GM19463 (cell line): Measurements from ENCODE around the gene QSER1.
"Not testable (repeated sequence)": the region's sequence is repeated elsewhere in the genome, so short reads cannot be mapped to it uniquely, and the experiment has no call there.

Experiments
- ATAC-seq: cut with Tn5 transposase; IDR thresholded peaks from one replicate; pipeline ENCODE4 v1.9.1; 2021; ENCODE audit warnings: mild to moderate bottlenecking, moderate library complexity; ENCODE audit not compliant: unreplicated experiment

QSER1 gene

GRCh38 chr11:32991427-32991826 lies 98.8 kb downstream of the QSER1 start:
- ATAC-seq, result no peak

- no peak for ATAC-seq
Measured at GRCh38 chr11:32991898-32992297, 99.3 kb downstream of the QSER1 start.

GRCh38 chr11:33000181-33000580 lies 107.6 kb downstream of the QSER1 start:
- no peak for ATAC-seq

- ATAC-seq, result no peak
Measured at GRCh38 chr11:33001281-33001680, 108.7 kb downstream of the QSER1 start.

GRCh38 chr11:33001751-33002542 lies 109.3 kb downstream of the QSER1 start:
- no peak for ATAC-seq

- no peak for ATAC-seq
Measured at GRCh38 chr11:33005175-33005574, 112.6 kb downstream of the QSER1 start.

- ATAC-seq, result no peak
Measured at GRCh38 chr11:33006010-33006409, 113.4 kb downstream of the QSER1 start.

GRCh38 chr11:33013755-33014154 lies 121.1 kb downstream of the QSER1 start:
- ATAC-seq, result no peak

- ATAC-seq, result peak; percentile 76
Measured at GRCh38 chr11:33015621-33016551, 123.3 kb downstream of the QSER1 start, which contains the start of gene DEPDC7. Gene DEPDC7, plus strand, starts transcription at chr11:33015878. Its CDS starts 78 bp downstream, at chr11:33015956.

GRCh38 chr11:33016654-33017053 lies 124.0 kb downstream of the QSER1 start:
- no peak for ATAC-seq

GRCh38 chr11:33017478-33017877 lies 124.9 kb downstream of the QSER1 start:
- ATAC-seq, result no peak

- ATAC-seq, result no peak
Measured at GRCh38 chr11:33017965-33018364, 125.4 kb downstream of the QSER1 start.

GRCh38 chr11:33018840-33019239 lies 126.2 kb downstream of the QSER1 start:
- ATAC-seq, result no peak

GRCh38 chr11:33021501-33021900 lies 128.9 kb downstream of the QSER1 start:
- peak; percentile 9 for ATAC-seq

GRCh38 chr11:33021937-33022336 lies 129.3 kb downstream of the QSER1 start:
- ATAC-seq, result peak; percentile 58

- no peak for ATAC-seq
Measured at GRCh38 chr11:33025339-33025722, 132.7 kb downstream of the QSER1 start.

GRCh38 chr11:33027233-33027632 lies 134.6 kb downstream of the QSER1 start:
- no peak for ATAC-seq

GRCh38 chr11:33027846-33028536 lies 135.4 kb downstream of the QSER1 start:
- ATAC-seq, result no peak

GRCh38 chr11:33028537-33028914 lies 135.9 kb downstream of the QSER1 start:
- ATAC-seq, result no peak

- not testable (repeated sequence) for ATAC-seq
Measured at GRCh38 chr11:33029218-33029617, 136.6 kb downstream of the QSER1 start.
